H1 (cell line): ENCODE measurements around the gene SPPL3. TPM values are rescaled to one million over a fixed set of nuclear protein-coding genes. Genes with fewer than 3 reads are reported as not detected.

Source experiments
- CTCF ChIA-PET: fragments of 300-600 bp; sonication (Branson Sonifier 250); formaldehyde crosslinking; loops from one replicate; lab custom pipeline; 2021; ENCODE audit not compliant: partially characterized antibody; lab: Charles Lee
- POLR2A ChIA-PET: fragments of 300-600 bp; sonication (Branson Sonifier 250); formaldehyde crosslinking; loops from one replicate; lab custom pipeline; 2021; ENCODE audit warnings: inconsistent platforms; ENCODE audit not compliant: partially characterized antibody; lab: Charles Lee
- DNase-seq, 2 experiments: peaks; one replicate each; pipeline versions ENCODE4 v3.0.0 to v3.0.0-alpha.2; 2010 to 2022; ENCODE audit warnings: low spot score in 2 of 2, low read depth in 1 of 2, mixed read lengths in 1 of 2
- FAIRE-seq: peaks from 2 replicates; lab custom pipeline; 2011; peaks lifted over from hg19 to GRCh38; lab: Jason Lieb, UNC
- H2AFZ ChIP-seq: 2 replicates; pipeline ENCODE4 v1.8.1; 2012; ENCODE audit warnings: low read length, inconsistent platforms
- H2AK5ac ChIP-seq: 2 replicates; pipeline ENCODE4 v1.6.1; 2013; ENCODE audit warnings: low read depth, low read length
- H2BK120ac ChIP-seq: replicated peaks from 2 replicates; pipeline ENCODE3; 2013; ENCODE audit warnings: low read depth, low read length, inconsistent platforms
- H2BK12ac ChIP-seq: 2 replicates; pipeline ENCODE4 v1.6.1; 2013; ENCODE audit warnings: low read depth, low read length
- H2BK15ac ChIP-seq: 2 replicates; pipeline ENCODE4 v1.6.1; 2013; ENCODE audit warnings: low read length
- H2BK20ac ChIP-seq: 2 replicates; pipeline ENCODE4 v1.6.1; 2013; ENCODE audit warnings: low read length
- H2BK5ac ChIP-seq: 2 replicates; pipeline ENCODE4 v1.6.1; 2013; ENCODE audit warnings: low read depth, low read length
- H3K14ac ChIP-seq: 2 replicates; pipeline ENCODE4 v1.6.1; 2013; ENCODE audit warnings: inconsistent platforms; ENCODE audit not compliant: insufficient read length
- H3K18ac ChIP-seq: 2 replicates; pipeline ENCODE4 v1.6.1; 2013; ENCODE audit warnings: low read length; ENCODE audit errors: extremely low read depth
- H3K23ac ChIP-seq: 2 replicates; pipeline ENCODE4 v1.6.1; 2013; ENCODE audit warnings: inconsistent platforms; ENCODE audit not compliant: insufficient read length
- H3K23me2 ChIP-seq: 2 replicates; pipeline ENCODE4 v1.6.1; 2013; ENCODE audit warnings: low read depth, low read length
- H3K27ac ChIP-seq: 2 replicates; pipeline ENCODE4 v1.6.1; 2011; ENCODE audit warnings: low read depth, low read length, inconsistent platforms
- H3K27me3 ChIP-seq, 4 experiments: replicated peaks in 1 of 4; 1 replicate in 1 of 4; 2 replicates in 3 of 4; pipeline versions ENCODE4 v1.6.1 to v1.8.1; 2011 to 2013; ENCODE audit warnings: low read length in 3 of 4, mild to moderate bottlenecking in 3 of 4, inconsistent platforms in 2 of 4, mixed read lengths in 2 of 4, moderate library complexity in 1 of 4; ENCODE audit not compliant: control insufficient read depth in 3 of 4, insufficient read depth in 3 of 4; ENCODE audit errors: extremely low read depth in 1 of 4
- H3K36me3 ChIP-seq, 4 experiments: 2 replicates each; pipeline versions ENCODE4 v1.6.1 to v1.8.1; 2011 to 2013; ENCODE audit warnings: mild to moderate bottlenecking in 4 of 4, low read length in 3 of 4, moderate library complexity in 2 of 4, control low read depth in 1 of 4, inconsistent platforms in 1 of 4; ENCODE audit not compliant: insufficient read depth in 4 of 4, control insufficient read depth in 2 of 4
- H3K4ac ChIP-seq: replicated peaks from 2 replicates; pipeline ENCODE3; 2013; ENCODE audit warnings: low read length, low read depth, mixed read lengths, inconsistent platforms; ENCODE audit not compliant: insufficient read length
- H3K4me1 ChIP-seq, 4 experiments: replicated peaks in 1 of 4; 1 replicate in 1 of 4; 2 replicates in 3 of 4; pipeline versions ENCODE4 v1.6.1 to v1.8.1; 2011 to 2013; ENCODE audit warnings: low read length in 3 of 4, inconsistent platforms in 2 of 4, mixed read lengths in 1 of 4; ENCODE audit not compliant: insufficient read depth in 4 of 4, control insufficient read depth in 3 of 4
- H3K4me2 ChIP-seq, 2 experiments: 2 replicates each; pipeline versions ENCODE4 v1.6.1 to v1.8.1; 2011 to 2013; ENCODE audit warnings: low read depth in 2 of 2, low read length in 2 of 2, control low read depth in 1 of 2, inconsistent platforms in 1 of 2, mild to moderate bottlenecking in 1 of 2; ENCODE audit not compliant: insufficient read depth in 1 of 2
- H3K4me3 ChIP-seq, 4 experiments: fragments of 200-600, 300-600 bp in 1 of 4; sonication (generic), shearing (Covaris generic), sonication (Bioruptor Twin) in 1 of 4; 2 replicates each; pipeline versions ENCODE4 v1.5.1 to v1.8.1; 2011 to 2016; ENCODE audit warnings: low read length in 4 of 4, low read depth in 3 of 4, control low read depth in 2 of 4, inconsistent platforms in 2 of 4, mild to moderate bottlenecking in 2 of 4, mixed read lengths in 1 of 4, moderate library complexity in 1 of 4; ENCODE audit not compliant: insufficient read depth in 2 of 4; ENCODE audit errors: extremely low read depth in 1 of 4
- H3K56ac ChIP-seq: replicated peaks from 2 replicates; pipeline ENCODE3; 2013; ENCODE audit warnings: low read depth, mild to moderate bottlenecking, mixed read lengths, low read length, inconsistent platforms; ENCODE audit not compliant: insufficient read length
- H3K79me1 ChIP-seq: 2 replicates; pipeline ENCODE4 v1.6.1; 2013; ENCODE audit warnings: low read depth, low read length, control low read depth
- H3K79me2 ChIP-seq, 2 experiments: 2 replicates each; pipeline versions ENCODE4 v1.6.1 to v1.8.1; 2012 to 2013; ENCODE audit warnings: low read length in 2 of 2, mild to moderate bottlenecking in 2 of 2, inconsistent platforms in 1 of 2; ENCODE audit not compliant: insufficient read depth in 2 of 2, control insufficient read depth in 1 of 2
- H3K9ac ChIP-seq, 4 experiments: replicated peaks in 1 of 4; 1 replicate in 1 of 4; 2 replicates in 3 of 4; pipeline versions ENCODE4 v1.6.1 to v1.8.1; 2011 to 2013; ENCODE audit warnings: low read depth in 3 of 4, low read length in 3 of 4, control low read depth in 2 of 4, mild to moderate bottlenecking in 2 of 4, moderate library complexity in 2 of 4, inconsistent platforms in 1 of 4; ENCODE audit errors: extremely low read depth in 1 of 4
- H3K9me3 ChIP-seq, 2 experiments: 2 replicates each; pipeline versions ENCODE4 v1.6.1 to v1.8.1; 2012 to 2013; ENCODE audit warnings: mild to moderate bottlenecking in 2 of 2, moderate library complexity in 2 of 2, control low read depth in 1 of 2, inconsistent platforms in 1 of 2, low read depth in 1 of 2, low read length in 1 of 2, mixed read lengths in 1 of 2; ENCODE audit not compliant: insufficient read depth in 2 of 2
- H4K20me1 ChIP-seq, 2 experiments: replicated peaks in 1 of 2; 2 replicates each; pipeline versions ENCODE3 to v1.8.1; 2011 to 2013; ENCODE audit warnings: inconsistent platforms in 2 of 2, low read length in 2 of 2, mild to moderate bottlenecking in 1 of 2; ENCODE audit not compliant: insufficient read depth in 2 of 2, control insufficient read depth in 1 of 2
- H4K5ac ChIP-seq: 2 replicates; pipeline ENCODE4 v1.6.1; 2013; ENCODE audit warnings: low read length, low read depth, mixed read lengths, inconsistent platforms; ENCODE audit not compliant: insufficient read length
- H4K8ac ChIP-seq: 2 replicates; pipeline ENCODE4 v1.8.0; 2013; ENCODE audit warnings: mild to moderate bottlenecking, moderate library complexity, low read length, inconsistent platforms; ENCODE audit not compliant: insufficient read depth; ENCODE audit errors: extremely low read depth
- H4K91ac ChIP-seq: replicated peaks from 2 replicates; pipeline ENCODE3; 2013; ENCODE audit warnings: low read length, mixed read lengths, inconsistent platforms; ENCODE audit not compliant: insufficient read length
- BACH1 ChIP-seq: IDR thresholded peaks from 2 replicates; pipeline ENCODE4 v1.6.1; 2012; ENCODE audit warnings: low read length, improper control_type of control experiment
- CEBPB ChIP-seq: IDR thresholded peaks from 2 replicates; pipeline ENCODE4 v1.6.1; 2012; ENCODE audit warnings: low read depth, low read length
- HDAC2 ChIP-seq, 2 experiments: fragments of 300-600 bp in 1 of 2; sonication (generic) in 1 of 2; IDR thresholded peaks; 2 replicates each; pipeline ENCODE4 v1.6.1; 2011 to 2012; ENCODE audit warnings: low read depth in 2 of 2, low read length in 2 of 2, mild to moderate bottlenecking in 2 of 2, moderate library complexity in 2 of 2, borderline replicate concordance in 1 of 2, inconsistent platforms in 1 of 2
- KDM5A ChIP-seq: fragments of 200-600 bp; IDR thresholded peaks from 2 replicates; pipeline ENCODE4 v1.7.1; 2012; ENCODE audit warnings: mild to moderate bottlenecking, low read length, inconsistent platforms, mixed read lengths
- SAP30 ChIP-seq: fragments of 300-600 bp; sonication (generic); IDR thresholded peaks from 2 replicates; pipeline ENCODE4 v1.7.1; 2012; ENCODE audit warnings: low read length, moderate library complexity, mild to moderate bottlenecking, inconsistent platforms; ENCODE audit not compliant: insufficient read depth, insufficient replicate concordance
- SIX5 ChIP-seq: IDR thresholded peaks from 2 replicates; pipeline ENCODE4 v1.6.1; 2011; ENCODE audit warnings: mild to moderate bottlenecking, low read depth, low read length
- SRF ChIP-seq: IDR thresholded peaks from 2 replicates; pipeline ENCODE4 v1.6.1; 2011; ENCODE audit warnings: mild to moderate bottlenecking, low read depth, low read length, moderate library complexity
- WGBS, 2 experiments: shearing (Covaris generic) in 1 of 2; methylation state at CpG; one replicate each; pipeline versions ENCODE4 v1.1.6 to v1.1.7; 2013 to 2015; ENCODE audit warnings: low lambda C conversion rate in 2 of 2, mixed read lengths in 2 of 2, inconsistent platforms in 1 of 2, low coverage in 1 of 2, missing lambda C conversion rate in 1 of 2; ENCODE audit not compliant: insufficient replicate concordance in 2 of 2, insufficient coverage in 1 of 2, insufficient read length in 1 of 2; ENCODE audit errors: extremely low coverage in 1 of 2, missing lambda C conversion rate in 1 of 2; 5-methylcytosine and 5-hydroxymethylcytosine counted together
- polyA plus RNA-seq, 7 experiments: library from polyadenylated mRNA; depleted of rRNA in 3 of 7; stranded (reverse) in 5 of 7; unstranded in 2 of 7; fragments of >200 nt in 5 of 7; fragments of 200-250 nt in 2 of 7; gene quantifications; 1 replicate in 5 of 7; 2 replicates in 1 of 7; 4 replicates in 1 of 7; pipeline versions ENCODE4 v1.2.1 to v1.2.3, GENCODE V29; 2011 to 2013; ENCODE audit warnings: missing spikeins in 2 of 7, mixed read lengths in 2 of 7
- total RNA-seq: library from RNA; stranded (reverse); fragmentation: NEBNext Ultra II Directional; extraction: Animal tissue kit (Norgen Biotek cat#: 25700); gene quantifications from 2 replicates; pipeline ENCODE4 v1.2.1, GENCODE V29; 2021

The SPPL3 gene
- total and polyA plus RNA-seq, 2 of the 8 experiments (the other 6 are each of a cell fraction or from before 2014, with no cell fraction given): 27.3 to 48.4 TPM

DNA sequence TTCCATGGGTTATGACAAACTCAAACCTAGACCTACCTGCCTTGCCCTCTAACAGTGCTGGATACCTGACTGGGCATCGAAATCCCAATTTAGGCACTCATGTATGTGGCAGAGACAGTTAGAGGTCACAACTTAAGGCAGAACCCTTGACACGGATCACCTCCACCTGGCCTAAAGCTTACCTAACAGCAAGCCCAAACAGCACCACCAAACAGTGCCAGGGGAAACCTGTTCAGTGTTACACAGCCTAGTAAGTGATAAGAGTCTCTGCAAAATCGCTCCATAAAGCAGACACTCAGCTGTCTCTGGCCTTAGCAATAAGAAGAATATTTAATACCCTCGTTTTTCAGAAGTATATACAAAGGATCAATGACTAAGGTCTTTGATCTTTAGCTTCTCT is 77.8 kb downstream of the SPPL3 start:
- CTCF ChIA-PET: interaction anchor here (1.3 kb wide), 1 partner anchor 14 kb away, joined by 5 read pairs; no protein-coding TSS in a partner anchor
- Histone ChIP-seq H3K56ac (no peak overlapping the region), H3K27ac (no peak overlapping the region), H3K79me2 (peaks cover 0 to 60% of the 10 kb centered on the region in 2 experiments; a peak in 2 of 4 replicates), H3K14ac (no peak overlapping the region), H3K4ac (no peak overlapping the region), H3K4me2 (no peak overlapping the region), H4K91ac (no peak overlapping the region), H2BK15ac (no peak overlapping the region), H2BK120ac (no peak overlapping the region), H3K4me1 (peaks cover 0 to 6% (median 2%) of the 10 kb centered on the region in 4 experiments; a peak in 2 of 7 replicates), H3K4me3 (no peak overlapping the region), H3K79me1 (peaks cover 5% of the 10 kb centered on the region; the same call in 1 of the 2 replicates), H4K20me1 (peaks cover 0 to 8% of the 10 kb centered on the region in 2 experiments), H2AK5ac (no peak overlapping the region), H2BK20ac (no peak overlapping the region), H2BK12ac (no peak overlapping the region), H4K5ac (no peak overlapping the region), H3K23ac (no peak overlapping the region), H3K9me3 (no peaks in the 10 kb centered on the region; a peak in 1 of 4 replicates), H3K23me2 (no peaks in the 10 kb centered on the region; the same call in 1 of the 2 replicates), H2AFZ (no peak overlapping the region), H3K9ac (no peak overlapping the region), H3K27me3 (no peaks in the 10 kb centered on the region), H2BK5ac (no peak overlapping the region), H3K36me3 (no peaks in the 10 kb centered on the region), H3K18ac (no peak overlapping the region), H4K8ac (no peak overlapping the region)
- TF ChIP-seq SIX5: no peak
- no peak for TF ChIP-seq SAP30
- no peak for TF ChIP-seq CEBPB
- TF ChIP-seq KDM5A: no peak
- TF ChIP-seq SRF: no peak
- TF ChIP-seq BACH1: no peak
- TF ChIP-seq HDAC2 (IDR thresholded peaks at IDR 0.05; ENCODE audit: borderline replicate concordance in 1 of 2, low read depth in 2 of 2, low read length in 2 of 2): no peak
- POLR2A ChIA-PET: interaction anchor here (0.8 to 1.4 kb wide), 4 partner anchors 8 to 67 kb away, joined by 3 read pairs; no protein-coding TSS in a partner anchor
- WGBS, 2 experiments: 73% methylated on average over 4 of the region's 4 CpGs; no CpG with 5 or more reads in 1 of the 2 experiments
- no peak for FAIRE-seq
- DNase-seq: no peak
